Colonic mucosa (tissue), 4 donors: ENCODE data around the gene PLA2G4B. TPM values are rescaled to one million over a fixed set of nuclear protein-coding genes. Genes with fewer than 3 reads are reported as not detected.

Source experiments
- DNase-seq: peaks from one replicate; pipeline ENCODE4 v3.0.0-alpha.2; 2020
- H3K27ac ChIP-seq: fragments of 200-600 bp; one replicate; pipeline ENCODE4 v1.8.0; 2021
- H3K27me3 ChIP-seq: fragments of 200-600 bp; one replicate; pipeline ENCODE4 v1.8.0; 2021
- H3K36me3 ChIP-seq: fragments of 200-600 bp; one replicate; pipeline ENCODE4 v1.8.0; 2021
- H3K4me1 ChIP-seq: fragments of 200-600 bp; one replicate; pipeline ENCODE4 v1.8.0; 2021; ENCODE audit warnings: mild to moderate bottlenecking
- H3K4me3 ChIP-seq: fragments of 200-600 bp; one replicate; pipeline ENCODE4 v1.8.0; 2021
- H3K9ac ChIP-seq, 2 donors: one replicate each; pipeline ENCODE4 v1.7.0; 2013; ENCODE audit warnings: control low read depth in 2 of 2, low read depth in 2 of 2, low read length in 2 of 2
- H3K9me3 ChIP-seq: fragments of 200-600 bp; one replicate; pipeline ENCODE4 v1.8.0; 2021
- intact Hi-C: fragments of 100-400 bp; cut with DNase I; formaldehyde crosslinking; loops from one replicate; pipeline ENCODE4 v1.14.1; 2022
- total RNA-seq, 2 donors: library from RNA; stranded (reverse); fragmentation: NEBNext Ultra II Directional in 1 of 2; extraction: Animal tissue kit (Norgen Biotek cat#: 25700) in 1 of 2; gene quantifications; one replicate each; pipeline ENCODE4 v1.2.1, GENCODE V29; 2021
- TF ChIP-seq, protein P1 (sequence below): fragments of 200-600 bp; IDR thresholded peaks from one replicate; pipeline ENCODE4 v1.8.0; 2022; ENCODE audit warnings: antibody characterized with exemption, mild to moderate bottlenecking
- donor health status: healthy.
- donor health status: DM: no; HTN: no; CAD: no.
- donor health status: DM: no; HTN: no; CAD: no.

The PLA2G4B gene
- total RNA-seq, 2 donors from 2014 or later: 2.2 to 6.2 TPM

DNA sequence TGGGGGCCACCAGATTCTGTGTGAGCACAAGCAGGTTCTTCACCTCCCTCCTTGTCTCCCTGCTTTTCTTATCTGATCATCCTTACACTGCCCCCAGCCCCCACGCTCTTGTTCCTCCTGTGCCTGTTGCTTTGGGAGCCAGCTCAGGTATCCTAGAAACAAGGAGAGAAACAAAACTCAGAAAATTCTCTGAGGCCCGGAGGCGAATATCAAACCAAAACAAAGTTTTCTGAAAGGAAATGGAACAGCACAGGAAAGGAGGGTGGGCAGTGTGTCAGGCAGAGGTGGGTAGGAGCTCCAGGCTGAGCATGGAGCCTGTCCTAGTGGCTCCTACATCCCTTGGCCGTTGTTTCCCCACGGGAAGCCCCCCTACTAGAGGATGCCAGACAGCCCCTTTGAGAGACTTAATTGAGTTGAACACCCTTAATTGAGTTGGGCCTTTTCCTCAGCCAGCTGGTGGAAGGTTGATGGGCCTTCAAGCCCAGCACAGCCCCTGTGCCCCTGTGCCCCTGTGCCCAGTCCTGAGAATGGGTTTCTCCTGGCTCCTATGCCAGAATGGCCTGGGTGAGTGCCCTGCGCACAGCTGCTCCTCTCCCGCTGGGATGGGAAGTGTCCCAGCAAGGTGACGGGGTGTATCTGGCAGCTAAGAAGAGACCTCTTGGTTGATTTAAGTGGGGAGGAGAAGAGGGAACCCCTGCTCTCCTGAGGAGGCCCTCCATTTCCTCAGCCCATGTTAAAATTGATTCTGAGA, 33.6 kb upstream of the PLA2G4B start:
- Histone ChIP-seq H3K9me3 (no peaks in the 10 kb centered on the region), H3K27ac (no peak overlapping the region), H3K4me1 (no peaks in the 10 kb centered on the region), H3K27me3 (no peaks in the 10 kb centered on the region), H3K9ac (no peak overlapping the region), H3K36me3 (no peaks in the 10 kb centered on the region), H3K4me3 (no peak overlapping the region)
- no peak for DNase-seq
- intact Hi-C loops: no loop called here
- TF ChIP-seq, protein P1, sequence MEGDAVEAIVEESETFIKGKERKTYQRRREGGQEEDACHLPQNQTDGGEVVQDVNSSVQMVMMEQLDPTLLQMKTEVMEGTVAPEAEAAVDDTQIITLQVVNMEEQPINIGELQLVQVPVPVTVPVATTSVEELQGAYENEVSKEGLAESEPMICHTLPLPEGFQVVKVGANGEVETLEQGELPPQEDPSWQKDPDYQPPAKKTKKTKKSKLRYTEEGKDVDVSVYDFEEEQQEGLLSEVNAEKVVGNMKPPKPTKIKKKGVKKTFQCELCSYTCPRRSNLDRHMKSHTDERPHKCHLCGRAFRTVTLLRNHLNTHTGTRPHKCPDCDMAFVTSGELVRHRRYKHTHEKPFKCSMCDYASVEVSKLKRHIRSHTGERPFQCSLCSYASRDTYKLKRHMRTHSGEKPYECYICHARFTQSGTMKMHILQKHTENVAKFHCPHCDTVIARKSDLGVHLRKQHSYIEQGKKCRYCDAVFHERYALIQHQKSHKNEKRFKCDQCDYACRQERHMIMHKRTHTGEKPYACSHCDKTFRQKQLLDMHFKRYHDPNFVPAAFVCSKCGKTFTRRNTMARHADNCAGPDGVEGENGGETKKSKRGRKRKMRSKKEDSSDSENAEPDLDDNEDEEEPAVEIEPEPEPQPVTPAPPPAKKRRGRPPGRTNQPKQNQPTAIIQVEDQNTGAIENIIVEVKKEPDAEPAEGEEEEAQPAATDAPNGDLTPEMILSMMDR: no peak

DNA sequence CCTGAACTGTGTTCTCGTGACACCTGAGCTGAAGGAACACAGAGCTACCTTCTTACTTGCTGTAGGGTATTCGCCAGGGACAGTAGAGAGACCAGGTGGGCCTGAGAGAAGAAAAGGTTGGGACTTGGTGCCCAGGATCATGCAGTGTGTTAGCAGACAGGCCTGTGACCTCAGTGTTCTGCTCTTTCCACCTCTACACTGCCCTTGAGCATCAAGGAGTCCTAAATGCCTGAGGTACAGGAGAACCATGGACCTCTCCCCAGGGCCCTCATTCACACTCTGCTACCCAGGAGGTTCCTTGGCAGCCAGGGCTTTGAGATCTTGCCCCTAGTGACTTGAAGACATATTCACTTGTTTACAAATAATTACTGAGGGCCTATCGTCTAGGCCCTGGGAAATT, 32.9 kb upstream of the PLA2G4B start:
- intact Hi-C loops: no loop called here
- TF ChIP-seq, protein P1: no peak
- Histone ChIP-seq H3K9ac (no peak overlapping the region), H3K4me3 (no peak overlapping the region), H3K9me3 (no peaks in the 10 kb centered on the region), H3K27me3 (no peaks in the 10 kb centered on the region), H3K27ac (no peak overlapping the region), H3K36me3 (no peaks in the 10 kb centered on the region), H3K4me1 (no peaks in the 10 kb centered on the region)
- no peak for DNase-seq

- no peak for DNase-seq
- intact Hi-C loops: no loop called here
- Histone ChIP-seq H3K27ac (no peak overlapping the region), H3K4me3 (no peak overlapping the region), H3K9me3 (no peaks in the 10 kb centered on the region), H3K4me1 (no peaks in the 10 kb centered on the region), H3K27me3 (no peaks in the 10 kb centered on the region), H3K9ac (no peak overlapping the region), H3K36me3 (no peaks in the 10 kb centered on the region)
- TF ChIP-seq, protein P1: no peak
These were observed 32.1 kb upstream of the PLA2G4B start for GRCh38 chr15:41806291-41807181.

- DNase-seq: no peak
These were observed 29.5 kb upstream of the PLA2G4B start for GRCh38 chr15:41809121-41809520.

More at GRCh38 chr15:41809121-41809520, 29.5 kb upstream of the PLA2G4B start:
- Histone ChIP-seq H3K27me3 (no peaks in the 10 kb centered on the region), H3K9me3 (no peaks in the 10 kb centered on the region), H3K9ac (no peak overlapping the region), H3K36me3 (no peaks in the 10 kb centered on the region), H3K4me3 (no peak overlapping the region), H3K27ac (no peak overlapping the region), H3K4me1 (no peaks in the 10 kb centered on the region)
- TF ChIP-seq, protein P1: no peak
- intact Hi-C loops: no loop called here
